Measurements from ENCODE around the gene MAD1L1. TPM values are rescaled to one million over a fixed set of nuclear protein-coding genes. Genes with fewer than 3 reads are reported as not detected.

Gene MAD1L1
- total and polyA plus RNA-seq, 2 of the 4 experiments (the other 2 are of a cell fraction), result 29.0 to 40.9 TPM

DNA sequence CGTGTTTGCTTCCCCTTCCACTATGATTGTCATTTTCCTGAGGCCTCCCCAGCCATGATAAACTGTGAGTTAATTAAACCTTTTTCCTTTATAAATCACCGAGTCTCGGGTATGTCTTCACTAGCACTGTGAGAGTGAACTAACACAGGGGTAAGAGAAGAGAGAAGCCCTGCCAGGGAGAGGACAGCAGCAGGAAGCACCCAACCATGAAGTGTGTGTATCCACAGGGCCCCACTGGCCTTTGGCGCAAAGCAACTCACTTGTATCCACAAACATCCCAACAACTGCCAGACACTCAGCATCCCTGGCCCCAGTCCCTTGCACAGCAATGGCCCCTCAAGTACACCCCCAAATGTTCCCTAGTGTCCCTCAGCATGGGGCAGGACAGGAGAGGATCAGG is 115.1 kb downstream of the MAD1L1 start:
- H3K4me1 ChIP-seq (ENCODE audit: control insufficient read depth, insufficient read depth, low read length), result peaks cover 23% of the 10 kb centered on the region
- H2AFZ ChIP-seq (replicated peaks; ENCODE audit: low read length, poor library complexity), result no peak overlapping the region
- H3K27ac ChIP-seq (ENCODE audit: insufficient read depth, low read length), result no peak overlapping the region
- peaks cover 5% of the 10 kb centered on the region; the same call in 1 of the 2 replicates for H4K20me1 ChIP-seq (ENCODE audit: insufficient read depth, low read length)
- no peaks in the 10 kb centered on the region for H3K9me3 ChIP-seq (ENCODE audit: control insufficient read depth, insufficient read depth, low read length)
- no peak overlapping the region for H3K9ac ChIP-seq (ENCODE audit: low read depth, low read length)
- H3K23ac ChIP-seq (ENCODE audit: low read depth, low read length), result no peak overlapping the region
- H3K4ac ChIP-seq (ENCODE audit: low read depth, low read length), result no peak overlapping the region
- no peak for DNase-seq
- no peaks in the 10 kb centered on the region for H3K27me3 ChIP-seq (ENCODE audit: control insufficient read depth, insufficient read depth, low read length)
- no peak overlapping the region for H3K56ac ChIP-seq (ENCODE audit: extremely low read depth, insufficient read depth, low read length)
- no peak overlapping the region for H2AK5ac ChIP-seq (ENCODE audit: low read depth, low read length)
- ATAC-seq (ENCODE audit: low read depth), result no peak
- H2AK9ac ChIP-seq (replicated peaks; ENCODE audit: low read depth, low read length, poor library complexity), result no peak overlapping the region
- TF ChIP-seq FOS (IDR thresholded peaks at IDR 0.05; ENCODE audit: low read depth, low read length) (no peak), MAZ (IDR thresholded peaks at IDR 0.05; ENCODE audit: borderline replicate concordance, low read depth, low read length) (no peak), SMC3 (IDR thresholded peaks at IDR 0.05; ENCODE audit: low read depth, low read length) (no peak)
- no peak overlapping the region for H4K5ac ChIP-seq (ENCODE audit: low read depth, low read length)
- POLR2A ChIA-PET (ENCODE audit: unreplicated experiment), result no interaction called here
- CTCF ChIA-PET, result no interaction called here
- in situ Hi-C loops (cut with MboI; ENCODE audit: low sequenced_read_pairs) (no loop called here), intact Hi-C loops (cut with micrococcal nuclease) (no loop called here), dilution Hi-C loops (cut with HindIII; ENCODE audit: low sequenced_read_pairs, unreplicated experiment) (no loop called here)
- WGBS, 2 experiments (ENCODE audit: extremely low coverage in 2 of 2, insufficient read length in 1 of 2), result no CpG with 5 or more reads among the region's 4 CpGs
- no TSS peak for BruUV-seq (replicated peaks)
- H3K79me1 ChIP-seq (ENCODE audit: low read depth in 1 of 2, low read length in 2 of 2), result peaks cover 4 to 14% of the 10 kb centered on the region in 2 experiments; a peak in 3 of 4 replicates
- no peak overlapping the region for H2BK20ac ChIP-seq (ENCODE audit: low read depth, low read length)
- no peak overlapping the region for H2BK120ac ChIP-seq (ENCODE audit: low read depth, low read length)
- H4K91ac ChIP-seq (ENCODE audit: insufficient read depth, low read depth, low read length), result no peak overlapping the region
- no peak overlapping the region for H3K14ac ChIP-seq (replicated peaks; ENCODE audit: low read depth, low read length)
- peaks cover 2% of the 10 kb centered on the region; the same call in 1 of the 2 replicates for H3K36me3 ChIP-seq (ENCODE audit: control insufficient read depth, insufficient read depth, low read length)
- no peak overlapping the region for H4K8ac ChIP-seq (ENCODE audit: low read depth in 2 of 2, low read length in 2 of 2)
- H2BK15ac ChIP-seq (ENCODE audit: low read depth, low read length), result no peak overlapping the region
- H3K18ac ChIP-seq (ENCODE audit: low read depth, low read length), result no peak overlapping the region
- peaks cover 8% of the 10 kb centered on the region; the same call in 1 of the 2 replicates for H3K9me1 ChIP-seq (ENCODE audit: insufficient read depth, low read length)
- no peak overlapping the region for H3K4me2 ChIP-seq (ENCODE audit: low read depth, low read length)
- H2BK5ac ChIP-seq (ENCODE audit: low read depth, low read length, poor library complexity, severe bottlenecking), result no peak overlapping the region
- no peak overlapping the region for H3K4me3 ChIP-seq (ENCODE audit: insufficient read depth, low read depth, low read length)
